Upper lobe of left lung (tissue), 6 donors: ENCODE results near the gene CLNK. TPM values are rescaled to one million over a fixed set of nuclear protein-coding genes. Genes with fewer than 3 reads are reported as not detected.

Source experiments
- ATAC-seq, 2 donors: fragments of 200-7000 bp; cut with Tn5 transposase; one replicate each; pipeline ENCODE4 v1.9.1; 2022; ENCODE audit warnings: mild to moderate bottlenecking in 2 of 2, moderate library complexity in 2 of 2; ENCODE audit not compliant: low FRiP score in 2 of 2
- DNase-seq, 2 donors: peaks; one replicate each; pipeline ENCODE4 v3.0.0-alpha.2; 2019 to 2020
- H3K27ac ChIP-seq, 4 donors: fragments of 200-600 bp; sonication (generic); one replicate each; pipeline ENCODE4 v1.5.1; 2016 to 2019
- H3K27me3 ChIP-seq, 4 donors: fragments of 200-600 bp; sonication (generic); one replicate each; pipeline ENCODE4 v1.5.1; 2017 to 2019
- H3K36me3 ChIP-seq, 4 donors: fragments of 200-600 bp; sonication (generic); one replicate each; pipeline ENCODE4 v1.5.1; 2016 to 2019
- H3K4me1 ChIP-seq, 4 donors: fragments of 200-600 bp; sonication (generic); one replicate each; pipeline ENCODE4 v1.5.1; 2018 to 2019
- H3K4me3 ChIP-seq, 4 donors: fragments of 200-600 bp; sonication (generic); one replicate each; pipeline ENCODE4 v1.5.1; 2017 to 2019; ENCODE audit warnings: mild to moderate bottlenecking in 2 of 4, moderate library complexity in 1 of 4
- H3K9me3 ChIP-seq, 4 donors: fragments of 200-600 bp; sonication (generic); one replicate each; pipeline ENCODE4 v1.5.1; 2018 to 2019
- CTCF ChIP-seq, 6 experiments: fragments of 450-650 bp in 4 of 6; fragments of 200-600 bp in 2 of 6; sonication (generic) in 2 of 6; IDR thresholded peaks; one replicate each; pipeline ENCODE4 v1.5.1; 2016 to 2019; ENCODE audit warnings: antibody characterized with exemption in 6 of 6
- EP300 ChIP-seq, 4 donors: sonication (generic); formaldehyde crosslinking; IDR thresholded peaks; one replicate each; pipeline ENCODE4 v1.5.1; 2017; ENCODE audit warnings: antibody characterized with exemption in 4 of 4, control low read depth in 2 of 4
- POLR2A ChIP-seq, 4 donors: fragments of 450-650 bp; IDR thresholded peaks; one replicate each; pipeline ENCODE4 v1.5.1; 2016 to 2017; ENCODE audit warnings: antibody characterized with exemption in 4 of 4, mild to moderate bottlenecking in 2 of 4
- POLR2AphosphoS5 ChIP-seq, 2 donors: sonication (generic); formaldehyde crosslinking; IDR thresholded peaks; one replicate each; pipeline ENCODE4 v1.5.1; 2017; ENCODE audit warnings: antibody characterized with exemption in 2 of 2
- WGBS, 2 donors: methylation state at CpG; one replicate each; pipeline ENCODE4 v1.1.5; 2017 to 2018; 5-methylcytosine and 5-hydroxymethylcytosine counted together
- total RNA-seq, 6 donors: library from RNA; depleted of rRNA in 4 of 6; stranded (reverse); fragments of >200 nt in 4 of 6; gene quantifications; one replicate each; pipeline versions ENCODE4 v1.1.0 to v1.2.1, GENCODE V29; 2016 to 2021
- donor health status: DM: no; HTN: no; CAD: no; lungs with moderate emphysema.
- donor health status: DM: no; HTN: yes; CAD: no; lungs with severe emphysema.

The CLNK gene
- total RNA-seq, 6 donors from 2014 or later: 0.14 to 0.69 (median 0.20) TPM; not detected in 3

GRCh38 chr4:10491401-10491800 lies 193.2 kb downstream of the CLNK start:
- no peaks in the 10 kb centered on the region for H3K36me3 ChIP-seq
- no peak overlapping the region for H3K27ac ChIP-seq
- no peaks in the 10 kb centered on the region for H3K4me1 ChIP-seq
- no peaks in the 10 kb centered on the region for H3K9me3 ChIP-seq
- DNase-seq: no peak
- ATAC-seq: no peak
- no peaks in the 10 kb centered on the region for H3K27me3 ChIP-seq
- H3K4me3 ChIP-seq: no peak overlapping the region
- TF ChIP-seq EP300 (IDR thresholded peaks at IDR 0.05) (no peak), CTCF (IDR thresholded peaks at IDR 0.05) (no peak), POLR2AphosphoS5 (IDR thresholded peaks at IDR 0.05) (no peak), POLR2A (IDR thresholded peaks at IDR 0.05) (no peak)
- WGBS, 2 donors: 80 to 81% methylated on average over 3 of the region's 3 CpGs

GRCh38 chr4:10490996-10491395 lies 193.6 kb downstream of the CLNK start:
- no peaks in the 10 kb centered on the region for H3K36me3 ChIP-seq
- H3K27ac ChIP-seq: no peak overlapping the region
- no peaks in the 10 kb centered on the region for H3K9me3 ChIP-seq
- TF ChIP-seq POLR2A (IDR thresholded peaks at IDR 0.05) (no peak), EP300 (IDR thresholded peaks at IDR 0.05) (no peak), CTCF (IDR thresholded peaks at IDR 0.05) (no peak), POLR2AphosphoS5 (IDR thresholded peaks at IDR 0.05) (no peak)
- H3K27me3 ChIP-seq: no peaks in the 10 kb centered on the region
- 91 to 94% methylated on average over 5 of the region's 5 CpGs for WGBS, 2 donors
- no peaks in the 10 kb centered on the region for H3K4me1 ChIP-seq
- no peak for DNase-seq
- H3K4me3 ChIP-seq: no peak overlapping the region
- ATAC-seq: no peak

GRCh38 chr4:10482913-10483312 lies 201.7 kb downstream of the CLNK start:
- Histone ChIP-seq H3K36me3 (no peaks in the 10 kb centered on the region), H3K27me3 (no peaks in the 10 kb centered on the region), H3K9me3 (no peaks in the 10 kb centered on the region), H3K27ac (no peak overlapping the region), H3K4me3 (no peak overlapping the region), H3K4me1 (no peaks in the 10 kb centered on the region)
- 75 to 76% methylated on average over 5 of the region's 5 CpGs for WGBS, 2 donors
- ATAC-seq (no peak), DNase-seq (no peak)
- TF ChIP-seq EP300 (IDR thresholded peaks at IDR 0.05): no peak
- TF ChIP-seq POLR2A (IDR thresholded peaks at IDR 0.05): no peak
- no peak for TF ChIP-seq CTCF (IDR thresholded peaks at IDR 0.05)
- no peak for TF ChIP-seq POLR2AphosphoS5 (IDR thresholded peaks at IDR 0.05)

GRCh38 chr4:10480616-10481015 lies 204.0 kb downstream of the CLNK start:
- Histone ChIP-seq H3K9me3 (no peaks in the 10 kb centered on the region), H3K4me3 (no peak overlapping the region), H3K4me1 (no peaks in the 10 kb centered on the region), H3K27me3 (no peaks in the 10 kb centered on the region), H3K36me3 (no peaks in the 10 kb centered on the region), H3K27ac (no peak overlapping the region)
- TF ChIP-seq CTCF (IDR thresholded peaks at IDR 0.05) (no peak), POLR2A (IDR thresholded peaks at IDR 0.05) (no peak), POLR2AphosphoS5 (IDR thresholded peaks at IDR 0.05) (no peak), EP300 (IDR thresholded peaks at IDR 0.05) (no peak)
- WGBS, 2 donors: 93% methylated on average over 5 of the region's 5 CpGs
- ATAC-seq: no peak
- DNase-seq: no peak

GRCh38 chr4:10478621-10479020 lies 205.9 kb downstream of the CLNK start:
- Histone ChIP-seq H3K36me3 (no peaks in the 10 kb centered on the region), H3K9me3 (no peaks in the 10 kb centered on the region), H3K27ac (no peak overlapping the region), H3K4me1 (no peaks in the 10 kb centered on the region), H3K4me3 (no peak overlapping the region), H3K27me3 (no peaks in the 10 kb centered on the region)
- TF ChIP-seq POLR2AphosphoS5 (IDR thresholded peaks at IDR 0.05) (no peak), EP300 (IDR thresholded peaks at IDR 0.05) (no peak), CTCF (IDR thresholded peaks at IDR 0.05) (no peak), POLR2A (IDR thresholded peaks at IDR 0.05) (no peak)
- ATAC-seq (no peak), DNase-seq (no peak)
